Medulla oblongata (tissue), 1 donor: Measurements from ENCODE around the gene RALGAPA1.
"Not testable (repeated sequence)": the region's sequence is repeated elsewhere in the genome, so short reads cannot be mapped to it uniquely, and the experiment has no call there.

Experiments
- DNase-seq: peaks from one replicate; pipeline ENCODE4 v3.0.0-alpha.2; 2015; ENCODE audit errors: extremely low spot score

RALGAPA1 gene

GRCh38 chr14:35808638-35809563 lies at the start of gene RALGAPA1:
TSS of gene RALGAPA1 (minus strand) at chr14:35809295. CDS start at chr14:35808835, 460 bp downstream.
- DNase-seq, result peak; percentile 95

GRCh38 chr14:35858521-35859209 lies 49.6 kb upstream of the RALGAPA1 start:
- no peak for DNase-seq

- DNase-seq, result no peak
Measured at GRCh38 chr14:35855876-35856481, 46.9 kb upstream of the RALGAPA1 start.

- DNase-seq, result no peak
Measured at GRCh38 chr14:35854696-35855270, 45.7 kb upstream of the RALGAPA1 start.

- no peak for DNase-seq
Measured at GRCh38 chr14:35853225-35853624, 44.1 kb upstream of the RALGAPA1 start.

GRCh38 chr14:35851823-35852222 lies 42.7 kb upstream of the RALGAPA1 start:
- DNase-seq, result no peak

GRCh38 chr14:35849122-35849521 lies 40.0 kb upstream of the RALGAPA1 start:
- DNase-seq, result no peak

GRCh38 chr14:35847636-35848035 lies 38.5 kb upstream of the RALGAPA1 start:
- DNase-seq, result no peak

GRCh38 chr14:35844494-35844893 lies 35.4 kb upstream of the RALGAPA1 start:
- no peak for DNase-seq

- not testable (repeated sequence) for DNase-seq
Measured at GRCh38 chr14:35842245-35842644, 33.1 kb upstream of the RALGAPA1 start.

- DNase-seq, result not testable (repeated sequence)
Measured at GRCh38 chr14:35841704-35842103, 32.6 kb upstream of the RALGAPA1 start.

GRCh38 chr14:35835208-35835982 lies 26.3 kb upstream of the RALGAPA1 start:
- no peak for DNase-seq

- DNase-seq, result no peak
Measured at GRCh38 chr14:35829449-35829848, 20.4 kb upstream of the RALGAPA1 start.

GRCh38 chr14:35827678-35828472 lies 18.8 kb upstream of the RALGAPA1 start:
- DNase-seq, result no peak

GRCh38 chr14:35826952-35827416 lies 17.9 kb upstream of the RALGAPA1 start:
- no peak for DNase-seq

GRCh38 chr14:35826218-35826951 lies 17.3 kb upstream of the RALGAPA1 start, which contains the start of gene BRMS1L:
TSS of gene BRMS1L (plus strand) at chr14:35826338. CDS start at chr14:35826517, 179 bp downstream.
- peak; percentile 99 for DNase-seq

GRCh38 chr14:35825968-35826217 lies 16.8 kb upstream of the RALGAPA1 start:
- DNase-seq, result no peak

- not testable (repeated sequence) for DNase-seq
Measured at GRCh38 chr14:35824446-35825165, 15.5 kb upstream of the RALGAPA1 start.

GRCh38 chr14:35822501-35822900 lies 13.4 kb upstream of the RALGAPA1 start:
- no peak for DNase-seq
